Thyroid gland (tissue), 4 donors: ENCODE data around the gene CACNA1E.

Source experiments
- POLR2A ChIP-seq, 2 donors: fragments of 450-650 bp; IDR thresholded peaks; one replicate each; pipeline ENCODE4 v1.6.1; 2017; ENCODE audit warnings: antibody characterized with exemption in 2 of 2, mild to moderate bottlenecking in 2 of 2, moderate library complexity in 1 of 2
- TF ChIP-seq, protein P1 (sequence below), 6 experiments: fragments of 200-600 bp in 3 of 6; fragments of 450-650 bp in 3 of 6; sonication (generic) in 3 of 6; IDR thresholded peaks; one replicate each; pipeline ENCODE4 v1.5.1; 2016 to 2019; ENCODE audit warnings: antibody characterized with exemption in 6 of 6, mild to moderate bottlenecking in 2 of 6, inconsistent platforms in 1 of 6, moderate library complexity in 1 of 6

DNA sequence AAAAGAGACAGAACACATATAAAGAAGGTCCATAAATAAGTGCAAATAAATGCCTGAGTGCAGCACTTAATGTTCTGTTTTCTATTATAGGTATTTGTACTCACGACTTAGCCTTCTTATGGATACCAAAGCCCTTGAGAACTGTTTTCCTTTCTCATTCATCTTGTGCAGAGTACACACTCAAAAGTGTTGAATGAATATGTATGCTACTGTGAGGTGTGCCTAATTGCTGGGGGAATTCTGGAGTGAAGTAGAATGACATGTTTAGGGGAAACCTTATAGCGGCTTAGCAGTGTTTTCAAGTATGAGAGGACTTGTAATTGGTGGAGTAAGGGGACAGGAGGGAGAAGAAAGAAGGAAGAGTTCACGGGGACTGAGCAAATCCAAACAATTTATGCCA lies 157.6 kb downstream of the CACNA1E start:
- TF ChIP-seq, protein P1, sequence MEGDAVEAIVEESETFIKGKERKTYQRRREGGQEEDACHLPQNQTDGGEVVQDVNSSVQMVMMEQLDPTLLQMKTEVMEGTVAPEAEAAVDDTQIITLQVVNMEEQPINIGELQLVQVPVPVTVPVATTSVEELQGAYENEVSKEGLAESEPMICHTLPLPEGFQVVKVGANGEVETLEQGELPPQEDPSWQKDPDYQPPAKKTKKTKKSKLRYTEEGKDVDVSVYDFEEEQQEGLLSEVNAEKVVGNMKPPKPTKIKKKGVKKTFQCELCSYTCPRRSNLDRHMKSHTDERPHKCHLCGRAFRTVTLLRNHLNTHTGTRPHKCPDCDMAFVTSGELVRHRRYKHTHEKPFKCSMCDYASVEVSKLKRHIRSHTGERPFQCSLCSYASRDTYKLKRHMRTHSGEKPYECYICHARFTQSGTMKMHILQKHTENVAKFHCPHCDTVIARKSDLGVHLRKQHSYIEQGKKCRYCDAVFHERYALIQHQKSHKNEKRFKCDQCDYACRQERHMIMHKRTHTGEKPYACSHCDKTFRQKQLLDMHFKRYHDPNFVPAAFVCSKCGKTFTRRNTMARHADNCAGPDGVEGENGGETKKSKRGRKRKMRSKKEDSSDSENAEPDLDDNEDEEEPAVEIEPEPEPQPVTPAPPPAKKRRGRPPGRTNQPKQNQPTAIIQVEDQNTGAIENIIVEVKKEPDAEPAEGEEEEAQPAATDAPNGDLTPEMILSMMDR (IDR thresholded peaks at IDR 0.05): no peak
- no peak for TF ChIP-seq POLR2A (IDR thresholded peaks at IDR 0.05)
